HG02623 (cell line): ENCODE results near the gene GPR135.
"Not testable (repeated sequence)": the region's sequence is repeated elsewhere in the genome, so short reads cannot be mapped to it uniquely, and the experiment has no call there.

Experiments used
- ATAC-seq: cut with Tn5 transposase; IDR thresholded peaks from one replicate; pipeline ENCODE4 v1.9.1; 2021; ENCODE audit warnings: moderate library complexity; ENCODE audit not compliant: unreplicated experiment

GPR135 gene

GRCh38 chr14:59478540-59478939 lies 13.4 kb upstream of the GPR135 start:
- no peak for ATAC-seq

- no peak for ATAC-seq
Measured at GRCh38 chr14:59475709-59476108, 10.5 kb upstream of the GPR135 start.

GRCh38 chr14:59474172-59474571 lies 9.0 kb upstream of the GPR135 start:
- ATAC-seq: no peak

GRCh38 chr14:59464486-59465315 lies 479 bp downstream of the GPR135 start:
- peak; percentile 60 for ATAC-seq

- ATAC-seq: no peak
Measured at GRCh38 chr14:59463787-59464485, 1.2 kb downstream of the GPR135 start.

- no peak for ATAC-seq
Measured at GRCh38 chr14:59461891-59462290, 3.3 kb downstream of the GPR135 start.

GRCh38 chr14:59460378-59460777 lies 4.8 kb downstream of the GPR135 start:
- ATAC-seq: no peak

GRCh38 chr14:59458486-59458885 lies 6.7 kb downstream of the GPR135 start:
- no peak for ATAC-seq

GRCh38 chr14:59455411-59455810 lies 9.8 kb downstream of the GPR135 start:
- ATAC-seq: no peak

- ATAC-seq: no peak
Measured at GRCh38 chr14:59454139-59454538, 11.0 kb downstream of the GPR135 start.

- ATAC-seq: no peak
Measured at GRCh38 chr14:59451849-59452248, 13.3 kb downstream of the GPR135 start.

GRCh38 chr14:59450716-59451115 lies 14.5 kb downstream of the GPR135 start:
- no peak for ATAC-seq

GRCh38 chr14:59448673-59449072 lies 16.5 kb downstream of the GPR135 start:
- not testable (repeated sequence) for ATAC-seq

- no peak for ATAC-seq
Measured at GRCh38 chr14:59439256-59439965, 25.8 kb downstream of the GPR135 start.

GRCh38 chr14:59438195-59438647 lies 27.0 kb downstream of the GPR135 start:
- no peak for ATAC-seq

GRCh38 chr14:59435987-59436386 lies 29.2 kb downstream of the GPR135 start:
- no peak for ATAC-seq

- no peak for ATAC-seq
Measured at GRCh38 chr14:59435101-59435500, 30.1 kb downstream of the GPR135 start.

GRCh38 chr14:59429790-59430189 lies 35.4 kb downstream of the GPR135 start:
- ATAC-seq: no peak

- ATAC-seq: no peak
Measured at GRCh38 chr14:59428581-59429012, 36.6 kb downstream of the GPR135 start.

- no peak for ATAC-seq
Measured at GRCh38 chr14:59427653-59428580, 37.3 kb downstream of the GPR135 start.
